Endothelial cell of umbilical vein (primary cell): ENCODE results near the gene ART3. TPM values are rescaled to one million over a fixed set of nuclear protein-coding genes. Genes with fewer than 3 reads are reported as not detected.

Experiments used
- BruUV-seq: library from RNA; stranded (reverse); fragments of 400-500 nt; replicated peaks from 2 replicates; lab custom pipeline; 2021; lab: Mats Ljungman, UMichigan
- CTCF ChIA-PET: fragments of 300-600, 350-600 bp; sonication (Branson Sonifier 250); formaldehyde crosslinking; loops from one replicate; lab custom pipeline; 2021; ENCODE audit warnings: antibody characterized with exemption, inconsistent platforms; lab: Charles Lee
- POLR2A ChIA-PET: fragments of 300-600, 350-600 bp; sonication (Branson Sonifier 250); formaldehyde crosslinking; loops from one replicate; lab custom pipeline; 2021; ENCODE audit warnings: antibody characterized with exemption, inconsistent platforms; lab: Charles Lee
- DNase-seq: peaks from one replicate; pipeline ENCODE4 v3.0.0-alpha.2; 2011; ENCODE audit warnings: low read depth, low spot score
- FAIRE-seq: peaks from 2 replicates; lab custom pipeline; 2011; peaks lifted over from hg19 to GRCh38; lab: Jason Lieb, UNC
- H2AFZ ChIP-seq: 2 replicates; pipeline ENCODE4 v1.6.0; 2012; ENCODE audit warnings: low read depth, low read length, control low read depth, inconsistent platforms
- H3K27ac ChIP-seq: 2 replicates; pipeline ENCODE4 v1.5.1; 2011; ENCODE audit warnings: low read depth, mild to moderate bottlenecking, control low read depth, low read length, moderate library complexity; ENCODE audit not compliant: insufficient read depth
- H3K27me3 ChIP-seq, 2 experiments: 2 replicates each; pipeline versions ENCODE4 v1.6.0 to v1.6.1; 2011; ENCODE audit warnings: low read length in 2 of 2, mixed read lengths in 1 of 2; ENCODE audit not compliant: control insufficient read depth in 2 of 2, insufficient read depth in 2 of 2
- H3K36me3 ChIP-seq, 2 experiments: 2 replicates in 1 of 2; 3 replicates in 1 of 2; pipeline ENCODE4 v1.5.1; 2011; ENCODE audit warnings: low read length in 2 of 2, mild to moderate bottlenecking in 1 of 2, moderate library complexity in 1 of 2; ENCODE audit not compliant: control insufficient read depth in 2 of 2, insufficient read depth in 2 of 2; ENCODE audit errors: extremely low read depth in 1 of 2
- H3K4me1 ChIP-seq: 3 replicates; pipeline ENCODE4 v1.5.1; 2011; ENCODE audit warnings: mild to moderate bottlenecking, low read length; ENCODE audit not compliant: control insufficient read depth, insufficient read depth; ENCODE audit errors: extremely low read depth
- H3K4me2 ChIP-seq: 2 replicates; pipeline ENCODE4 v1.6.1; 2011; ENCODE audit warnings: low read length, control low read depth, mixed read lengths; ENCODE audit not compliant: insufficient read depth
- H3K4me3 ChIP-seq, 3 experiments: fragments of 200-600 bp in 1 of 3; sonication (generic), shearing (Covaris generic) in 1 of 3; replicated peaks in 1 of 3; 2 replicates each; pipeline ENCODE4 v1.5.1; 2011 to 2016; ENCODE audit warnings: control low read depth in 3 of 3, low read length in 3 of 3, mild to moderate bottlenecking in 2 of 3, inconsistent platforms in 1 of 3, low read depth in 1 of 3, moderate library complexity in 1 of 3; ENCODE audit not compliant: insufficient read depth in 1 of 3
- H3K79me2 ChIP-seq: 2 replicates; pipeline ENCODE4 v1.6.0; 2012; ENCODE audit warnings: low read length, inconsistent platforms; ENCODE audit not compliant: control insufficient read depth, insufficient read depth
- H3K9ac ChIP-seq: replicated peaks from 2 replicates; pipeline ENCODE3; 2011; ENCODE audit warnings: low read length, control low read depth; ENCODE audit not compliant: insufficient read depth; ENCODE audit errors: extremely low read depth
- H3K9me1 ChIP-seq: replicated peaks from 3 replicates; pipeline ENCODE4 v1.6.0; 2011; ENCODE audit warnings: mild to moderate bottlenecking, low read length; ENCODE audit not compliant: control insufficient read depth, insufficient read depth; ENCODE audit errors: extremely low read depth
- H3K9me3 ChIP-seq: replicated peaks from 2 replicates; pipeline ENCODE4 v1.5.1; 2012; ENCODE audit warnings: low read length, inconsistent platforms; ENCODE audit not compliant: control insufficient read depth, insufficient read depth
- H4K20me1 ChIP-seq: replicated peaks from 2 replicates; pipeline ENCODE3; 2011; ENCODE audit warnings: mild to moderate bottlenecking, low read length; ENCODE audit not compliant: control insufficient read depth, insufficient read depth; ENCODE audit errors: extremely low read depth
- EZH2 ChIP-seq: IDR thresholded peaks from 2 replicates; pipeline ENCODE4 v1.6.1; 2012; ENCODE audit warnings: borderline replicate concordance, low read depth, mild to moderate bottlenecking, moderate library complexity, low read length, inconsistent platforms; ENCODE audit not compliant: severe bottlenecking
- GATA2 ChIP-seq: IDR thresholded peaks from 2 replicates; pipeline ENCODE4 v1.7.0; 2011; ENCODE audit warnings: low read depth, mild to moderate bottlenecking, moderate library complexity, mixed read lengths, low read length; ENCODE audit not compliant: insufficient read length, insufficient read depth
- JUN ChIP-seq: IDR thresholded peaks from 2 replicates; pipeline ENCODE4 v1.6.1; 2011; ENCODE audit warnings: borderline replicate concordance, low read depth; ENCODE audit not compliant: insufficient read length, insufficient read depth
- MYC ChIP-seq: IDR thresholded peaks from one replicate; pipeline ENCODE4 v1.6.1; 2011; ENCODE audit warnings: mild to moderate bottlenecking, low read depth, low read length
- POLR2A ChIP-seq: IDR thresholded peaks from 2 replicates; pipeline ENCODE4 v1.6.1; 2012; ENCODE audit warnings: low read depth, mild to moderate bottlenecking, control low read depth, low read length
- POLR2AphosphoS5 ChIP-seq: IDR thresholded peaks from 2 replicates; pipeline ENCODE4 v1.6.1; 2012; ENCODE audit warnings: low read depth, mild to moderate bottlenecking, control low read depth, low read length, moderate library complexity; ENCODE audit not compliant: insufficient read depth
- dilution Hi-C: fragments of 300-500 bp; cut with MboI; formaldehyde crosslinking; loops from one replicate; pipeline ENCODE4 v1.15.0; 2019; ENCODE audit warnings: low sequenced_read_pairs; ENCODE audit not compliant: extremely low pct_ligation_motif_present
- intact Hi-C: fragments of 100-400 bp; cut with micrococcal nuclease; formaldehyde crosslinking; loops from one replicate; pipeline ENCODE4 v1.10.0; 2022
- polyA plus RNA-seq, 4 experiments: library from polyadenylated mRNA; depleted of rRNA in 3 of 4; stranded (reverse) in 3 of 4; unstranded in 1 of 4; fragments of >200 nt; gene quantifications; 2 replicates each; pipeline versions ENCODE4 v1.2.1 to v1.2.3, GENCODE V29; 2011 to 2012; ENCODE audit warnings: missing spikeins in 1 of 4
- total RNA-seq: library from RNA; stranded (reverse); gene quantifications from 2 replicates; pipeline ENCODE4 v1.2.3, GENCODE V29; 2021
- TF ChIP-seq, protein P1 (sequence below): IDR thresholded peaks from 2 replicates; pipeline ENCODE4 v1.6.1; 2011; ENCODE audit not compliant: insufficient read depth, insufficient read length
- TF ChIP-seq, protein P2 (sequence below), 2 donors: IDR thresholded peaks; 1 replicate in 1 of 2; 2 replicates in 1 of 2; pipeline ENCODE4 v1.5.1; 2011; ENCODE audit warnings: low read length in 2 of 2, mild to moderate bottlenecking in 2 of 2, moderate library complexity in 2 of 2, control low read depth in 1 of 2, inconsistent platforms in 1 of 2, low read depth in 1 of 2; ENCODE audit not compliant: insufficient read depth in 1 of 2; ENCODE audit errors: extremely low read depth in 1 of 2

ART3 gene
- total and polyA plus RNA-seq, 2 donors (not counting 3 experiments of a cell fraction or from before 2014, with no cell fraction given): not detected

DNA sequence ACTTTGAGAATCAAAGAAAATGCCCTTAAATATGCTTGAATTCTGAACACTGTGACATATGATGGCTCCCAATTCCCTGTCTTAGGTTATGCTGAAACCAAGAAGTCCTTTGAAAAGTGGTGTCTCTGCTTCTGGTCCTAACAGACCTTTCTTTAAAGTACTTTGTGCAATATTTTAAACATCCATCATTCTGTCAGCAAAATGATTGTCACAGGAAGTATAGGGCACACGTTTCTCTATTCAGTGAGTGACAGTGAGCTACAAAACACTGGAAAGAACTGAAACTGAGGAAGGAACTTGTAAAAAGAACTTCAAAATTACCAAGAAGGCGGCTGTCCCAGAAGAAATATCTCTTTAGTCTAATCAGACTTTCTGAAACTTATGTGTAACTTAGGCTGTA is 85.8 kb downstream of the ART3 start:
- H3K9me1 ChIP-seq: no peaks in the 10 kb centered on the region
- H3K79me2 ChIP-seq: no peaks in the 10 kb centered on the region
- intact Hi-C loops: no loop called here
- FAIRE-seq (peak; percentile 12), DNase-seq (no peak)
- TF ChIP-seq GATA2 (no peak), MYC (no peak), POLR2AphosphoS5 (no peak), POLR2A (no peak), EZH2 (no peak), JUN (no peak)
- TF ChIP-seq, protein P1, sequence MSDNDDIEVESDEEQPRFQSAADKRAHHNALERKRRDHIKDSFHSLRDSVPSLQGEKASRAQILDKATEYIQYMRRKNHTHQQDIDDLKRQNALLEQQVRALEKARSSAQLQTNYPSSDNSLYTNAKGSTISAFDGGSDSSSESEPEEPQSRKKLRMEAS: no peak
- TF ChIP-seq, protein P2, sequence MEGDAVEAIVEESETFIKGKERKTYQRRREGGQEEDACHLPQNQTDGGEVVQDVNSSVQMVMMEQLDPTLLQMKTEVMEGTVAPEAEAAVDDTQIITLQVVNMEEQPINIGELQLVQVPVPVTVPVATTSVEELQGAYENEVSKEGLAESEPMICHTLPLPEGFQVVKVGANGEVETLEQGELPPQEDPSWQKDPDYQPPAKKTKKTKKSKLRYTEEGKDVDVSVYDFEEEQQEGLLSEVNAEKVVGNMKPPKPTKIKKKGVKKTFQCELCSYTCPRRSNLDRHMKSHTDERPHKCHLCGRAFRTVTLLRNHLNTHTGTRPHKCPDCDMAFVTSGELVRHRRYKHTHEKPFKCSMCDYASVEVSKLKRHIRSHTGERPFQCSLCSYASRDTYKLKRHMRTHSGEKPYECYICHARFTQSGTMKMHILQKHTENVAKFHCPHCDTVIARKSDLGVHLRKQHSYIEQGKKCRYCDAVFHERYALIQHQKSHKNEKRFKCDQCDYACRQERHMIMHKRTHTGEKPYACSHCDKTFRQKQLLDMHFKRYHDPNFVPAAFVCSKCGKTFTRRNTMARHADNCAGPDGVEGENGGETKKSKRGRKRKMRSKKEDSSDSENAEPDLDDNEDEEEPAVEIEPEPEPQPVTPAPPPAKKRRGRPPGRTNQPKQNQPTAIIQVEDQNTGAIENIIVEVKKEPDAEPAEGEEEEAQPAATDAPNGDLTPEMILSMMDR (IDR thresholded peaks at IDR 0.05; ENCODE audit: extremely low read depth in 1 of 2, insufficient read depth in 1 of 2, low read depth in 1 of 2, low read length in 2 of 2): no peak
- TSS peak; percentile 33 for BruUV-seq
- no peaks in the 10 kb centered on the region for H3K27me3 ChIP-seq
- CTCF ChIA-PET: interaction anchor here (1.8 kb wide), 1 partner anchor 19 kb away, joined by 6 read pairs; no protein-coding TSS in a partner anchor
- POLR2A ChIA-PET: no interaction called here
- dilution Hi-C loops: no loop called here
- H4K20me1 ChIP-seq: no peaks in the 10 kb centered on the region
- H3K9ac ChIP-seq: no peak overlapping the region
- peaks cover 11% of the 10 kb centered on the region for H3K4me1 ChIP-seq
- no peak overlapping the region for H3K4me3 ChIP-seq
- no peak overlapping the region for H2AFZ ChIP-seq
- H3K27ac ChIP-seq: no peak overlapping the region
- H3K4me2 ChIP-seq: no peak overlapping the region
- peaks cover 10 to 14% of the 10 kb centered on the region in 2 experiments for H3K36me3 ChIP-seq
- H3K9me3 ChIP-seq: no peaks in the 10 kb centered on the region

Other genes starting within 250 kb of the ART3 start
- gene PPEF2, start 172.3 kb upstream of the ART3 start, total RNA-seq: not detected in 2 replicates
- gene PPEF2, start 172.3 kb upstream of the ART3 start, polyA plus RNA-seq: 0.23 TPM in 1 of 2 replicates, not detected in the other
- gene NAAA, start 133.7 kb upstream of the ART3 start, total RNA-seq: 15.3 and 20.3 TPM in 2 replicates
- gene NAAA, start 133.7 kb upstream of the ART3 start, polyA plus RNA-seq: 20.2 and 24.4 TPM in 2 replicates
- gene SDAD1, start 83.8 kb upstream of the ART3 start, total RNA-seq: 32.3 and 37.5 TPM in 2 replicates
- 6.0 and 7.9 TPM in 2 replicates for gene SDAD1, start 83.8 kb upstream of the ART3 start, polyA plus RNA-seq
- not detected in 2 replicates for gene CXCL9, start 67.2 kb upstream of the ART3 start, total RNA-seq
- not detected in 2 replicates for gene CXCL9, start 67.2 kb upstream of the ART3 start, polyA plus RNA-seq
- gene CXCL10, start 51.2 kb upstream of the ART3 start, total RNA-seq: not detected in 2 replicates
- gene CXCL10, start 51.2 kb upstream of the ART3 start, polyA plus RNA-seq: 0.18 and 0.25 TPM in 2 replicates
- 0.55 and 1.1 TPM in 2 replicates for gene CXCL11, start 38.6 kb upstream of the ART3 start, total RNA-seq
- 0.91 and 1.0 TPM in 2 replicates for gene CXCL11, start 38.6 kb upstream of the ART3 start, polyA plus RNA-seq
- 45.7 and 49.9 TPM in 2 replicates for gene NUP54, start 73.7 kb downstream of the ART3 start, total RNA-seq
- gene NUP54, start 73.7 kb downstream of the ART3 start, polyA plus RNA-seq: 15.4 and 25.7 TPM in 2 replicates
- 116 and 122 TPM in 2 replicates for gene SCARB2, start 139.1 kb downstream of the ART3 start, total RNA-seq
- 63.2 and 75.2 TPM in 2 replicates for gene SCARB2, start 139.1 kb downstream of the ART3 start, polyA plus RNA-seq
- 0.11 TPM in 1 of 2 replicates, not detected in the other for gene FAM47E, start 177.0 kb downstream of the ART3 start, total RNA-seq
- not detected in 2 replicates for gene FAM47E, start 177.0 kb downstream of the ART3 start, polyA plus RNA-seq
- 0.18 and 0.25 TPM in 2 replicates for gene STBD1, start 232.0 kb downstream of the ART3 start, total RNA-seq
- 0.29 and 0.30 TPM in 2 replicates for gene STBD1, start 232.0 kb downstream of the ART3 start, polyA plus RNA-seq